Measurements from ENCODE around the gene RPL19.

RPL19 gene

DNA sequence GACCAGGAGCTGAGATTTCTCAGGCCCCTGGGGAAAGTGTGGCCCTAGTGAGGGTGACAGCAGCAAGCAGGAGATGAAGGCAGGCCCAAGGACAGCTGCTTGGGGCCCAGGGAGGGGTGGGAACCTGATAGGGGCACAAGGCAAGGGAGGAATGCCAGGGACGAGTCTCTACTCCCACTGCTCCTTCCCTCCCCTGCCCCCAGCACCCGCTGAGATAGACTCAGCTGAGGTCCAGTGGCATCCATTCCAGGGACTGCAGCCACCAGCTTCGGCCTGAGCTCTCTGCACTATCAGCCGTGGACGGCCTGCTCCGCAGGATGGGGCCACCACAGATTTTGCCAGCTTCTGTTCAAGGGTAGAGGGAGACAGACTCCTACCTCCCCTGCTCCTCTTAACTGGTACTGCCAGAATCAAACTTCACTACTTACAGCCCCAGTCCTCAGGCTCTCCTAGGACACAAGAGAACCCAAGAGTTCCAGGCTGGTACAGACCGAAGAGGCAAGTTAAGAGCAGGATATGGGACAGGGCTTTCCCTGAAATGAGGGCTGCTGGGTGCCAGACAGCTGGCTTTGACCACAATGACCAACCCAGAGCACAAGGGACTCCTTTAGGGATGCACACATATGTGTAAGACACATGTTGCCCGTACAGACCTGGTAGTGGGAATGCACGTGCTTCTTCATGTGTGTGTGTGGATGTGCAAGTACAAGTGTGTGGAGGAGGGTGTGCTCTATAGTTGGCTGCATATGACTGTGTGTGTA is 8.2 kb upstream of the RPL19 start:
- Histone ChIP-seq H3K4me3 (ENCODE audit: low read depth, low read length) (no peak overlapping the region), H3K4me2 (ENCODE audit: low read length) (no peak overlapping the region), H3K4me1 (no peaks in the 10 kb centered on the region), H3K27ac (no peak overlapping the region), H3K9me3 (ENCODE audit: control insufficient read depth, low read length) (no peaks in the 10 kb centered on the region), H3K79me2 (no peaks in the 10 kb centered on the region), H3K36me3 (ENCODE audit: control insufficient read depth, insufficient read depth, low read length) (no peaks in the 10 kb centered on the region), H3K9ac (no peak overlapping the region), H3K27me3 (ENCODE audit: control insufficient read depth, insufficient read depth, low read length) (no peaks in the 10 kb centered on the region), H2AFZ (no peak overlapping the region)
- TF ChIP-seq, protein P1, sequence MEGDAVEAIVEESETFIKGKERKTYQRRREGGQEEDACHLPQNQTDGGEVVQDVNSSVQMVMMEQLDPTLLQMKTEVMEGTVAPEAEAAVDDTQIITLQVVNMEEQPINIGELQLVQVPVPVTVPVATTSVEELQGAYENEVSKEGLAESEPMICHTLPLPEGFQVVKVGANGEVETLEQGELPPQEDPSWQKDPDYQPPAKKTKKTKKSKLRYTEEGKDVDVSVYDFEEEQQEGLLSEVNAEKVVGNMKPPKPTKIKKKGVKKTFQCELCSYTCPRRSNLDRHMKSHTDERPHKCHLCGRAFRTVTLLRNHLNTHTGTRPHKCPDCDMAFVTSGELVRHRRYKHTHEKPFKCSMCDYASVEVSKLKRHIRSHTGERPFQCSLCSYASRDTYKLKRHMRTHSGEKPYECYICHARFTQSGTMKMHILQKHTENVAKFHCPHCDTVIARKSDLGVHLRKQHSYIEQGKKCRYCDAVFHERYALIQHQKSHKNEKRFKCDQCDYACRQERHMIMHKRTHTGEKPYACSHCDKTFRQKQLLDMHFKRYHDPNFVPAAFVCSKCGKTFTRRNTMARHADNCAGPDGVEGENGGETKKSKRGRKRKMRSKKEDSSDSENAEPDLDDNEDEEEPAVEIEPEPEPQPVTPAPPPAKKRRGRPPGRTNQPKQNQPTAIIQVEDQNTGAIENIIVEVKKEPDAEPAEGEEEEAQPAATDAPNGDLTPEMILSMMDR (IDR thresholded peaks at IDR 0.05), result no peak

DNA sequence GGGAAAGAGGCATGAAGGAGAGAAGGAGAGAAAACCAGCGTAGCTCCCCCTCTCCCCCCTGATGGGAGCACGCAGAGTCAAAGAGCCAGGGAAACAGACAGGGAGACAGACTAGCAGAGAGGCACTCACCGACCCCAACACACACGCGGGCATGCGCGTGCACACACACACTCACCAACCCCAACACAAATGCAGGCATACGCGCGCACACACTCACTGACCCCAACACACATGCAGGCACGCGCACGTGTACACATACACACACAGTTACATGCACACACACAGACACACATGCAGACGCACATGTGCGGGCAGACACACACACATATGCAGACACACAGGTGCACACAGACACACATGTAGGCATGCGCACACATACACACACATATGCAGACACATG is 7.2 kb upstream of the RPL19 start:
- Histone ChIP-seq H3K4me3 (ENCODE audit: low read depth, low read length) (no peak overlapping the region), H3K9me3 (ENCODE audit: control insufficient read depth, low read length) (no peaks in the 10 kb centered on the region), H3K36me3 (ENCODE audit: control insufficient read depth, insufficient read depth, low read length) (no peaks in the 10 kb centered on the region), H3K9ac (no peak overlapping the region), H3K27me3 (ENCODE audit: control insufficient read depth, insufficient read depth, low read length) (no peaks in the 10 kb centered on the region), H3K79me2 (no peaks in the 10 kb centered on the region), H2AFZ (no peak overlapping the region), H3K4me2 (ENCODE audit: low read length) (no peak overlapping the region), H3K4me1 (peaks cover under 1% of the 10 kb centered on the region), H3K27ac (no peak overlapping the region)
- TF ChIP-seq, protein P1 (IDR thresholded peaks at IDR 0.05), result no peak

DNA sequence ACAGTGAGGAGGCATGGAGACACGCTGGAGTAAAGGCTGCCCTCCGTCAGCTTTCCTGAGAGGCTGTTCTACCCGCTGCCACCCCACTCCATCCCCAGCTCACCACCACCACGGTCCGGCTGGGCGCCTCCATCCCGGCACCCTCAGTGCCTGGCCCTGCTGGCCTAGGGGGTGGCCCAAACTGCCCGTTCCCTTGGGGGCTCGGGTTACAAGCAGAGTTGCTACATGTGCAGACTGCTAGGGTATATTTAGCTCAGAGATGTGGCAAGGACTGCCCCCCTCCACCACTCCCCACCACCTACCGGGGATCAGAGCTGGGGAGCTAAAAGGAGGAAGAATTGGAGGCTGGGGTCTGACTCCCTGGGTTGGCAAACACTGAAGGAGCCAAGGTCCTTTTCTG is 6.7 kb upstream of the RPL19 start:
- no peaks in the 10 kb centered on the region for H3K36me3 ChIP-seq (ENCODE audit: control insufficient read depth, insufficient read depth, low read length)
- no peak overlapping the region for H3K27ac ChIP-seq
- TF ChIP-seq, protein P1 (IDR thresholded peaks at IDR 0.05), result no peak

DNA sequence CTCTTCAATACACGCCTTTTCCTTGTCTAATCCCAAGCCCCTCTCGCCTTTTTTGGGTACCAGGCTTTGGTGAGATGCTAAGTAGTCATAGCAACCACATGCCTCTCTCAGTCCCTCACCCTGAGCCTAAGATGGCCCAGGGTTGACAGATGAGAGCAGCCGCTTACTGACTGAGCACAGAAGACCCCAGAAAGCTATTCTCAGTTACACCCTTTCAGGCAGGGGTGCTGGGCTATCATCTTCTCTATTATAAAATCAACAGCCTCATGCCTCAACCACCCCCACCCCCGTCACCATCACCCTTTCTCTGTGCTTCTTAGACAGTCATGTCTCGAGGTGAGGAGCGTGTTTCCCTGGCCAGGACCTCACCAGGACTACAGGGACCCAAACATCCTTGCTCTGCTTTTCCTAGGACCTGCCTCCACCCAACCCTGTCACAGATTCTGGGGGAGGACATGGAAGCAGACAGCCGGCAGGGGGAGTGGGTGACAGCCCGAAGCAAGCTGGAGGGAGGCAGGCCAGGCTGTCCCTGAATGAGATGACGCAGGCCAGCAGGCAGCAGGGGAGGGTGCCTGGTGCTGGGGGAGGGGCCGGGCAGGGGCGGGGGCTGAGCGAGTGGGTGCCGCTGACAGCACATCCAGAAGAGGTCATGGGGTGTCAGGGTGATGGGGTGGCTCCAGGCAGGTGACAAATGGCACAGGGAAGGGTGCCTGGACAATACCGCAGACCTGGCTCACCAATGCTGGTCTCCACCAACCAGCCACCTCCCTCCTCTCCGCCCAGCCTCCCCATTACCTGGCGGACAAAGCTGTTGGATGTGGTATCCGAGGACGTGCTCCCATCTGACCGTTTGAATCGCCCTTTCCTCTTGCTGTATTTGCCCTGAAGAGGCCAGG is 5.7 kb upstream of the RPL19 start:
- TF ChIP-seq, protein P1 (IDR thresholded peaks at IDR 0.05), result no peak
- no peak overlapping the region for H3K27ac ChIP-seq
- no peaks in the 10 kb centered on the region for H3K36me3 ChIP-seq (ENCODE audit: control insufficient read depth, insufficient read depth, low read length)
- no peak overlapping the region for H3K4me2 ChIP-seq (ENCODE audit: low read length)
- no peak overlapping the region for H2AFZ ChIP-seq
- no peak overlapping the region for H3K4me3 ChIP-seq (ENCODE audit: low read depth, low read length)
- H3K79me2 ChIP-seq, result no peaks in the 10 kb centered on the region
- no peaks in the 10 kb centered on the region for H3K27me3 ChIP-seq (ENCODE audit: control insufficient read depth, insufficient read depth, low read length)
- H3K9me3 ChIP-seq (ENCODE audit: control insufficient read depth, low read length), result no peaks in the 10 kb centered on the region
- H3K4me1 ChIP-seq, result peaks cover 6% of the 10 kb centered on the region
- no peak overlapping the region for H3K9ac ChIP-seq

More for the DNA sequence above, 6.7 kb upstream of the RPL19 start:
- Histone ChIP-seq H3K27me3 (ENCODE audit: control insufficient read depth, insufficient read depth, low read length) (no peaks in the 10 kb centered on the region), H3K4me3 (ENCODE audit: low read depth, low read length) (no peak overlapping the region), H3K9ac (no peak overlapping the region), H2AFZ (no peak overlapping the region), H3K4me2 (ENCODE audit: low read length) (no peak overlapping the region), H3K79me2 (no peaks in the 10 kb centered on the region), H3K4me1 (peaks cover 5% of the 10 kb centered on the region), H3K9me3 (ENCODE audit: control insufficient read depth, low read length) (no peaks in the 10 kb centered on the region)
